CD4-positive, alpha-beta T cell treated with Interferon gamma for 1 hour (primary cell): ENCODE results near the gene PLA2G2C.

Experiments used
- DNase-seq: peaks from one replicate; pipeline ENCODE4 v3.0.0-alpha.2; 2020

The PLA2G2C gene

GRCh38 chr1:20202166-20202565 lies 15.8 kb upstream of the PLA2G2C start:
- DNase-seq: no peak

- no peak for DNase-seq
These were observed 14.6 kb upstream of the PLA2G2C start for GRCh38 chr1:20200966-20201365.

- DNase-seq: no peak
These were observed 13.5 kb upstream of the PLA2G2C start for GRCh38 chr1:20199840-20200239.

- no peak for DNase-seq
These were observed 13.1 kb upstream of the PLA2G2C start for GRCh38 chr1:20199403-20199802.

GRCh38 chr1:20198918-20199317 lies 12.6 kb upstream of the PLA2G2C start:
- no peak for DNase-seq

GRCh38 chr1:20198296-20198695 lies 12.0 kb upstream of the PLA2G2C start:
- no peak for DNase-seq

GRCh38 chr1:20197329-20197791 lies 11.0 kb upstream of the PLA2G2C start:
- no peak for DNase-seq

GRCh38 chr1:20195462-20195780 lies 9.1 kb upstream of the PLA2G2C start:
- DNase-seq: no peak

- peak; percentile 62 for DNase-seq
These were observed 8.6 kb upstream of the PLA2G2C start for GRCh38 chr1:20194757-20195461.

- DNase-seq: no peak
These were observed 7.9 kb upstream of the PLA2G2C start for GRCh38 chr1:20194224-20194623.

GRCh38 chr1:20192871-20193411 lies 6.6 kb upstream of the PLA2G2C start:
- DNase-seq: no peak

GRCh38 chr1:20192364-20192763 lies 6.0 kb upstream of the PLA2G2C start:
- no peak for DNase-seq

GRCh38 chr1:20191266-20191825 lies 5.0 kb upstream of the PLA2G2C start:
- no peak for DNase-seq

GRCh38 chr1:20190256-20191160 lies 4.2 kb upstream of the PLA2G2C start:
- no peak for DNase-seq

- no peak for DNase-seq
These were observed 3.3 kb upstream of the PLA2G2C start for GRCh38 chr1:20189664-20190063.

- DNase-seq: no peak
These were observed 2.1 kb upstream of the PLA2G2C start for GRCh38 chr1:20188455-20188817.

- no peak for DNase-seq
These were observed 1.6 kb upstream of the PLA2G2C start for GRCh38 chr1:20187813-20188454.

GRCh38 chr1:20187103-20187812 lies 940 bp upstream of the PLA2G2C start:
- no peak for DNase-seq

- DNase-seq: peak; percentile 62
These were observed 1.1 kb downstream of the PLA2G2C start for GRCh38 chr1:20184997-20185833.

- DNase-seq: no peak
These were observed 1.8 kb downstream of the PLA2G2C start for GRCh38 chr1:20184481-20184900.

- no peak for DNase-seq
These were observed 2.6 kb downstream of the PLA2G2C start for GRCh38 chr1:20183616-20184271.
